HEK293 (cell line): ENCODE results near the gene IMMP2L.

Experiments
- CTCF ChIA-PET: fragments of 350-600 bp; formaldehyde crosslinking; extraction: SDS; loops from one replicate; lab custom pipeline; 2021; ENCODE audit warnings: antibody characterized with exemption; lab: Yijun Ruan, JAX
- POLR2A ChIA-PET: fragments of 300-600 bp; formaldehyde crosslinking; extraction: SDS; loops from one replicate; lab custom pipeline; 2020; ENCODE audit warnings: antibody characterized with exemption, inconsistent platforms; lab: Yijun Ruan, JAX
- H3K27ac ChIP-seq: fragments of 200-500 bp; sonication (Bioruptor generic); 2 replicates; pipeline ENCODE4 v1.5.1; 2014; ENCODE audit warnings: low read depth, low read length, control low read depth, inconsistent platforms; ENCODE audit errors: extremely low read depth
- H3K36me3 ChIP-seq, 2 experiments: fragments of 200-500 bp in 1 of 2; sonication (Bioruptor generic) in 1 of 2; 1 replicate in 1 of 2; 2 replicates in 1 of 2; pipeline ENCODE4 v1.5.1; 2014 to 2017; ENCODE audit warnings: inconsistent platforms in 2 of 2, low read length in 2 of 2; ENCODE audit not compliant: control insufficient read depth in 2 of 2, insufficient read depth in 1 of 2
- H3K4me1 ChIP-seq: fragments of 200-500 bp; sonication (Bioruptor generic); 2 replicates; pipeline ENCODE4 v1.5.1; 2014; ENCODE audit warnings: mild to moderate bottlenecking, low read length, inconsistent platforms; ENCODE audit not compliant: control insufficient read depth, insufficient read depth
- H3K4me3 ChIP-seq: 2 replicates; pipeline ENCODE4 v1.5.1; 2011; ENCODE audit warnings: low read depth, mild to moderate bottlenecking, control low read depth, low read length, moderate library complexity
- H3K9me3 ChIP-seq: fragments of 200-500 bp; sonication (Bioruptor generic); 2 replicates; pipeline ENCODE4 v1.5.1; 2014; ENCODE audit warnings: low read depth, low read length, inconsistent platforms; ENCODE audit not compliant: control insufficient read depth, insufficient read depth
- AEBP2 ChIP-seq: fragments of 450-650 bp; formaldehyde crosslinking; IDR thresholded peaks from 2 replicates; pipeline ENCODE4 v1.5.1; 2016; ENCODE audit warnings: missing biosample characterization, missing genetic modification characterization, borderline replicate concordance
- BCL11B ChIP-seq: fragments of 450-650 bp; formaldehyde crosslinking; IDR thresholded peaks from 2 replicates; pipeline ENCODE4 v1.5.1; 2016; ENCODE audit warnings: low read depth, missing biosample characterization, missing genetic modification characterization
- BCL6B ChIP-seq: fragments of 450-650 bp; formaldehyde crosslinking; IDR thresholded peaks from 2 replicates; pipeline ENCODE4 v1.5.1; 2017; ENCODE audit warnings: missing biosample characterization, missing genetic modification characterization
- GLI2 ChIP-seq: fragments of 450-650 bp; formaldehyde crosslinking; IDR thresholded peaks from 2 replicates; pipeline ENCODE4; 2017; ENCODE audit warnings: missing biosample characterization, missing genetic modification characterization, low read depth, borderline replicate concordance
- OSR2 ChIP-seq: fragments of 450-650 bp; formaldehyde crosslinking; IDR thresholded peaks from 2 replicates; pipeline ENCODE4 v1.5.1; 2016; ENCODE audit warnings: missing biosample characterization, missing genetic modification characterization
- OVOL3 ChIP-seq: fragments of 450-650 bp; formaldehyde crosslinking; IDR thresholded peaks from 2 replicates; pipeline ENCODE4 v1.5.1; 2016; ENCODE audit warnings: missing biosample characterization, missing genetic modification characterization
- SP7 ChIP-seq: fragments of 450-650 bp; formaldehyde crosslinking; IDR thresholded peaks from 2 replicates; pipeline ENCODE4 v1.5.1; 2016; ENCODE audit warnings: missing biosample characterization, missing genetic modification characterization
- ZBTB20 ChIP-seq: fragments of 450-650 bp; formaldehyde crosslinking; IDR thresholded peaks from 2 replicates; pipeline ENCODE4 v1.5.1; 2016; ENCODE audit warnings: missing biosample characterization, missing genetic modification characterization
- ZFP37 ChIP-seq: fragments of 450-650 bp; formaldehyde crosslinking; IDR thresholded peaks from 2 replicates; pipeline ENCODE4 v1.5.1; 2016; ENCODE audit warnings: missing biosample characterization, missing genetic modification characterization
- ZNF133 ChIP-seq: fragments of 450-650 bp; formaldehyde crosslinking; IDR thresholded peaks from 2 replicates; pipeline ENCODE4 v1.5.1; 2016; ENCODE audit warnings: missing biosample characterization, missing genetic modification characterization
- ZNF140 ChIP-seq: fragments of 450-650 bp; formaldehyde crosslinking; IDR thresholded peaks from 2 replicates; pipeline ENCODE4 v1.5.1; 2016; ENCODE audit warnings: missing biosample characterization, missing genetic modification characterization
- ZNF146 ChIP-seq: fragments of 450-650 bp; formaldehyde crosslinking; IDR thresholded peaks from 2 replicates; pipeline ENCODE4 v1.5.1; 2016; ENCODE audit warnings: missing biosample characterization, missing genetic modification characterization
- ZNF202 ChIP-seq: fragments of 450-650 bp; formaldehyde crosslinking; IDR thresholded peaks from 2 replicates; pipeline ENCODE4 v1.5.1; 2016; ENCODE audit warnings: missing biosample characterization, missing genetic modification characterization, borderline replicate concordance
- ZNF248 ChIP-seq: fragments of 450-650 bp; formaldehyde crosslinking; IDR thresholded peaks from 2 replicates; pipeline ENCODE4 v1.5.1; 2017; ENCODE audit warnings: missing biosample characterization, missing genetic modification characterization
- ZNF280D ChIP-seq: fragments of 450-650 bp; formaldehyde crosslinking; IDR thresholded peaks from 2 replicates; pipeline ENCODE4 v1.5.1; 2016; ENCODE audit warnings: missing biosample characterization, missing genetic modification characterization
- ZNF335 ChIP-seq: fragments of 450-650 bp; formaldehyde crosslinking; conservative IDR thresholded peaks from 2 replicates; pipeline ENCODE4 v1.5.1; 2016; ENCODE audit warnings: missing biosample characterization, missing genetic modification characterization
- ZNF341 ChIP-seq: fragments of 450-650 bp; formaldehyde crosslinking; IDR thresholded peaks from 2 replicates; pipeline ENCODE4; 2016; ENCODE audit warnings: low read depth, missing biosample characterization, missing genetic modification characterization
- ZNF423 ChIP-seq: fragments of 450-650 bp; formaldehyde crosslinking; IDR thresholded peaks from 2 replicates; pipeline ENCODE4 v1.5.1; 2016; ENCODE audit warnings: missing biosample characterization, missing genetic modification characterization
- ZNF473 ChIP-seq: fragments of 450-650 bp; formaldehyde crosslinking; IDR thresholded peaks from 2 replicates; pipeline ENCODE4 v1.5.1; 2017; ENCODE audit warnings: missing biosample characterization, missing genetic modification characterization
- ZNF501 ChIP-seq: fragments of 450-650 bp; formaldehyde crosslinking; IDR thresholded peaks from 2 replicates; pipeline ENCODE4 v1.5.1; 2016; ENCODE audit warnings: missing biosample characterization, missing genetic modification characterization
- ZNF514 ChIP-seq: fragments of 450-650 bp; formaldehyde crosslinking; IDR thresholded peaks from 2 replicates; pipeline ENCODE4 v1.5.1; 2016; ENCODE audit warnings: missing biosample characterization, missing genetic modification characterization
- ZNF585B ChIP-seq: fragments of 450-650 bp; formaldehyde crosslinking; IDR thresholded peaks from 2 replicates; pipeline ENCODE4 v1.5.1; 2016; ENCODE audit warnings: missing biosample characterization, missing genetic modification characterization
- ZNF596 ChIP-seq: fragments of 450-650 bp; IDR thresholded peaks from 2 replicates; pipeline ENCODE4 v1.5.0; 2018; ENCODE audit warnings: missing biosample characterization, mild to moderate bottlenecking, missing genetic modification characterization, moderate library complexity
- ZNF658 ChIP-seq: fragments of 450-650 bp; formaldehyde crosslinking; IDR thresholded peaks from 2 replicates; pipeline ENCODE4; 2016; ENCODE audit warnings: missing biosample characterization, missing genetic modification characterization
- ZNF670 ChIP-seq: fragments of 450-650 bp; formaldehyde crosslinking; IDR thresholded peaks from 2 replicates; pipeline ENCODE4 v1.5.1; 2016; ENCODE audit warnings: missing biosample characterization, missing genetic modification characterization, low read depth
- ZNF747 ChIP-seq: fragments of 450-650 bp; formaldehyde crosslinking; IDR thresholded peaks from 2 replicates; pipeline ENCODE4 v1.5.1; 2016; ENCODE audit warnings: missing biosample characterization, missing genetic modification characterization
- ZNF830 ChIP-seq: fragments of 450-650 bp; IDR thresholded peaks from 2 replicates; pipeline ENCODE4 v1.5.0; 2018; ENCODE audit warnings: missing biosample characterization, missing genetic modification characterization, low read depth, mild to moderate bottlenecking, moderate library complexity

Gene IMMP2L

GRCh38 chr7:110944966-110945644 lies 617.2 kb downstream of the IMMP2L start:
- Histone ChIP-seq H3K27ac (no peak overlapping the region), H3K4me3 (no peak overlapping the region), H3K36me3 (no peaks in the 10 kb centered on the region), H3K4me1 (no peaks in the 10 kb centered on the region), H3K9me3 (no peaks in the 10 kb centered on the region)
- POLR2A ChIA-PET: no interaction called here
- TF ChIP-seq ZNF596 (tag by site-specific recombination) (no peak), ZNF140 (tag by site-specific recombination) (no peak), ZNF670 (tag by site-specific recombination) (no peak), BCL6B (tag by site-specific recombination) (no peak)
- CTCF ChIA-PET: no interaction called here

- CTCF ChIA-PET: no interaction called here
- Histone ChIP-seq H3K4me3 (no peak overlapping the region), H3K27ac (no peak overlapping the region), H3K4me1 (no peaks in the 10 kb centered on the region), H3K9me3 (no peaks in the 10 kb centered on the region), H3K36me3 (no peaks in the 10 kb centered on the region)
- POLR2A ChIA-PET: no interaction called here
- TF ChIP-seq ZBTB20 (tag by site-specific recombination) (no peak), OVOL3 (no peak), ZNF202 (tag by site-specific recombination) (no peak), ZNF341 (no peak), ZNF473 (tag by site-specific recombination) (no peak), ZNF501 (tag by site-specific recombination) (no peak), SP7 (tag by site-specific recombination) (no peak), ZNF585B (tag by site-specific recombination) (no peak), ZNF658 (tag by site-specific recombination) (no peak), ZNF248 (no peak), ZNF280D (tag by site-specific recombination) (no peak), ZNF830 (no peak)
These were observed 617.8 kb downstream of the IMMP2L start for GRCh38 chr7:110944448-110944847.

- POLR2A ChIA-PET: no interaction called here
- CTCF ChIA-PET: no interaction called here
- no peak overlapping the region for H3K4me3 ChIP-seq
- H3K4me1 ChIP-seq: no peaks in the 10 kb centered on the region
- no peaks in the 10 kb centered on the region for H3K9me3 ChIP-seq
- H3K27ac ChIP-seq: no peak overlapping the region
- H3K36me3 ChIP-seq: no peaks in the 10 kb centered on the region
- TF ChIP-seq ZNF133 (tag by site-specific recombination) (no peak), ZNF514 (tag by site-specific recombination) (no peak), ZNF596 (tag by site-specific recombination) (no peak), GLI2 (no peak), ZNF423 (no peak), OSR2 (tag by site-specific recombination) (no peak), ZNF747 (tag by site-specific recombination) (no peak), BCL11B (tag by site-specific recombination) (no peak), AEBP2 (no peak), ZNF146 (tag by site-specific recombination) (no peak), ZNF335 (tag by site-specific recombination) (no peak), ZFP37 (tag by site-specific recombination) (no peak)
These were observed 618.5 kb downstream of the IMMP2L start for GRCh38 chr7:110943701-110944345.
